ENCODE data around the gene RABAC1.

GRCh38 chr19:41910240-41910991 lies 48.7 kb downstream of the RABAC1 start:
- TF ChIP-seq RAD21 (IDR thresholded peaks at IDR 0.05; ENCODE audit: low read length) (no peak), POLR2A (IDR thresholded peaks at IDR 0.05; ENCODE audit: low read depth, low read length) (no peak), SMC3 (IDR thresholded peaks at IDR 0.05; ENCODE audit: low read depth, low read length) (no peak), RFX5 (IDR thresholded peaks at IDR 0.05; ENCODE audit: low read depth, low read length) (no peak)
- TF ChIP-seq, protein P1, sequence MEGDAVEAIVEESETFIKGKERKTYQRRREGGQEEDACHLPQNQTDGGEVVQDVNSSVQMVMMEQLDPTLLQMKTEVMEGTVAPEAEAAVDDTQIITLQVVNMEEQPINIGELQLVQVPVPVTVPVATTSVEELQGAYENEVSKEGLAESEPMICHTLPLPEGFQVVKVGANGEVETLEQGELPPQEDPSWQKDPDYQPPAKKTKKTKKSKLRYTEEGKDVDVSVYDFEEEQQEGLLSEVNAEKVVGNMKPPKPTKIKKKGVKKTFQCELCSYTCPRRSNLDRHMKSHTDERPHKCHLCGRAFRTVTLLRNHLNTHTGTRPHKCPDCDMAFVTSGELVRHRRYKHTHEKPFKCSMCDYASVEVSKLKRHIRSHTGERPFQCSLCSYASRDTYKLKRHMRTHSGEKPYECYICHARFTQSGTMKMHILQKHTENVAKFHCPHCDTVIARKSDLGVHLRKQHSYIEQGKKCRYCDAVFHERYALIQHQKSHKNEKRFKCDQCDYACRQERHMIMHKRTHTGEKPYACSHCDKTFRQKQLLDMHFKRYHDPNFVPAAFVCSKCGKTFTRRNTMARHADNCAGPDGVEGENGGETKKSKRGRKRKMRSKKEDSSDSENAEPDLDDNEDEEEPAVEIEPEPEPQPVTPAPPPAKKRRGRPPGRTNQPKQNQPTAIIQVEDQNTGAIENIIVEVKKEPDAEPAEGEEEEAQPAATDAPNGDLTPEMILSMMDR (conservative IDR thresholded peaks at IDR 0.05; ENCODE audit: low read depth, low read length) = no peak
- TF ChIP-seq, protein P2, sequence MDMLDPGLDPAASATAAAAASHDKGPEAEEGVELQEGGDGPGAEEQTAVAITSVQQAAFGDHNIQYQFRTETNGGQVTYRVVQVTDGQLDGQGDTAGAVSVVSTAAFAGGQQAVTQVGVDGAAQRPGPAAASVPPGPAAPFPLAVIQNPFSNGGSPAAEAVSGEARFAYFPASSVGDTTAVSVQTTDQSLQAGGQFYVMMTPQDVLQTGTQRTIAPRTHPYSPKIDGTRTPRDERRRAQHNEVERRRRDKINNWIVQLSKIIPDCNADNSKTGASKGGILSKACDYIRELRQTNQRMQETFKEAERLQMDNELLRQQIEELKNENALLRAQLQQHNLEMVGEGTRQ (IDR thresholded peaks at IDR 0.05; ENCODE audit: low read depth, low read length) = no peak

Measured in IMR-90 (cell line).